GM12878 (cell line): ENCODE measurements around the gene GTPBP3. TPM values are rescaled to one million over a fixed set of nuclear protein-coding genes. Genes with fewer than 3 reads are reported as not detected.

Experiments
- ATAC-seq: fragments of 200-7000 bp; cut with Tn5 transposase; 3 replicates; pipeline ENCODE4 v1.9.1; 2020; ENCODE audit warnings: mild to moderate bottlenecking, moderate library complexity
- BruUV-seq: library from RNA; stranded (reverse); fragments of 400-500 nt; replicated peaks from 2 replicates; lab custom pipeline; 2021; lab: Mats Ljungman, UMichigan
- CTCF ChIA-PET: fragments of 300-600 bp; sonication (Branson Sonifier 250); formaldehyde crosslinking; extraction: SDS; loops from one replicate; lab custom pipeline; 2021; ENCODE audit warnings: inconsistent platforms; lab: Yijun Ruan, JAX
- POLR2A ChIA-PET: fragments of 350-600 bp; formaldehyde crosslinking; extraction: SDS; loops from one replicate; lab custom pipeline; 2021; ENCODE audit warnings: inconsistent platforms; lab: Charles Lee
- RAD21 ChIA-PET: fragments of 300-600 bp; sonication (Branson Sonifier 250); formaldehyde crosslinking; loops from one replicate; lab custom pipeline; 2023; ENCODE audit warnings: antibody characterized with exemption; ENCODE audit not compliant: unreplicated experiment; lab: Charles Lee
- SMC1A ChIA-PET: fragments of 300-600 bp; sonication (Branson Sonifier 250); formaldehyde crosslinking; loops from one replicate; lab custom pipeline; 2023; ENCODE audit not compliant: unreplicated experiment, uncharacterized antibody; lab: Charles Lee
- DNase-seq: peaks from one replicate; pipeline ENCODE4 v3.0.0-alpha.2; 2011; ENCODE audit warnings: low read depth, low spot score
- FAIRE-seq: peaks from 3 replicates; lab custom pipeline; 2011; peaks lifted over from hg19 to GRCh38; lab: Jason Lieb, UNC
- H2AFZ ChIP-seq: 2 replicates; pipeline ENCODE4 v1.6.0; 2011; ENCODE audit warnings: low read depth, low read length, control low read depth; ENCODE audit not compliant: control insufficient read depth
- H3K27ac ChIP-seq: 2 replicates; pipeline ENCODE4 v1.5.1; 2011; ENCODE audit warnings: control low read depth; ENCODE audit not compliant: control insufficient read depth, insufficient read depth
- H3K27me3 ChIP-seq, 2 experiments: replicated peaks in 1 of 2; 2 replicates each; pipeline versions ENCODE4 v1.6.0 to v1.6.1; 2011; ENCODE audit warnings: low read length in 1 of 2; ENCODE audit not compliant: control insufficient read depth in 2 of 2, insufficient read depth in 2 of 2
- H3K36me3 ChIP-seq, 2 experiments: 2 replicates each; pipeline ENCODE4 v1.5.1; 2011; ENCODE audit warnings: low read length in 1 of 2; ENCODE audit not compliant: control insufficient read depth in 2 of 2, insufficient read depth in 2 of 2
- H3K4me1 ChIP-seq: 2 replicates; pipeline ENCODE4 v1.6.1; 2011; ENCODE audit warnings: mild to moderate bottlenecking, low read length, moderate library complexity, mixed read lengths; ENCODE audit not compliant: control insufficient read depth, insufficient read depth
- H3K4me2 ChIP-seq: 2 replicates; pipeline ENCODE4 v1.6.0; 2011; ENCODE audit warnings: control low read depth; ENCODE audit not compliant: control insufficient read depth, insufficient read depth
- H3K4me3 ChIP-seq: fragments of 200-600 bp; sonication (generic); 2 replicates; pipeline ENCODE4 v1.5.1; 2016
- H3K79me2 ChIP-seq: 2 replicates; pipeline ENCODE4 v1.6.0; 2011; ENCODE audit warnings: low read length; ENCODE audit not compliant: control insufficient read depth, insufficient read depth
- H3K9ac ChIP-seq: 2 replicates; pipeline ENCODE4 v1.8.0; 2011; ENCODE audit warnings: low read length, control low read depth, mixed read lengths; ENCODE audit not compliant: control insufficient read depth, insufficient read depth
- H3K9me3 ChIP-seq: replicated peaks from 3 replicates; pipeline ENCODE4 v1.5.1; 2011; ENCODE audit warnings: mild to moderate bottlenecking, low read length; ENCODE audit not compliant: control insufficient read depth, insufficient read depth
- H4K20me1 ChIP-seq: 2 replicates; pipeline ENCODE4 v1.6.0; 2011; ENCODE audit not compliant: control insufficient read depth, insufficient read depth
- BCLAF1 ChIP-seq: fragments of 450-650 bp; IDR thresholded peaks from 2 replicates; pipeline ENCODE4 v1.6.1; 2017; ENCODE audit warnings: antibody characterized with exemption, mild to moderate bottlenecking, moderate library complexity
- CBX3 ChIP-seq: fragments of 200-600 bp; sonication (generic); IDR thresholded peaks from 2 replicates; pipeline ENCODE4 v1.6.1; 2016; ENCODE audit warnings: low read depth, borderline replicate concordance
- CUX1 ChIP-seq: IDR thresholded peaks from 2 replicates; pipeline ENCODE4 v1.6.1; 2012; ENCODE audit warnings: improper control_type of control experiment, low read depth, low read length; ENCODE audit not compliant: insufficient replicate concordance
- HDAC2 ChIP-seq: fragments of 200-600 bp; sonication (generic); IDR thresholded peaks from 2 replicates; pipeline ENCODE4 v1.6.1; 2017
- MLLT1 ChIP-seq: fragments of 450-650 bp; IDR thresholded peaks from 2 replicates; pipeline ENCODE4 v1.6.1; 2016; ENCODE audit warnings: mild to moderate bottlenecking
- NR2C1 ChIP-seq: fragments of 450-650 bp; IDR thresholded peaks from 2 replicates; pipeline ENCODE4 v1.6.1; 2017; ENCODE audit warnings: antibody characterized with exemption, mild to moderate bottlenecking, moderate library complexity
- PAX8 ChIP-seq: fragments of 450-650 bp; IDR thresholded peaks from 2 replicates; pipeline ENCODE4 v1.6.1; 2017; ENCODE audit warnings: mild to moderate bottlenecking, moderate library complexity
- POLR2AphosphoS2 ChIP-seq: IDR thresholded peaks from 2 replicates; pipeline ENCODE4 v1.6.1; 2011; ENCODE audit warnings: low read depth, mild to moderate bottlenecking, low read length, improper control_type of control experiment, moderate library complexity
- RCOR1 ChIP-seq: conservative IDR thresholded peaks from 2 replicates; pipeline ENCODE4 v1.6.1; 2012; ENCODE audit warnings: low read depth, low read length, improper control_type of control experiment
- SUZ12 ChIP-seq: fragments of 200-600 bp; sonication (generic); IDR thresholded peaks from one replicate; pipeline ENCODE4 v1.6.1; 2018; ENCODE audit warnings: antibody characterized with exemption, mild to moderate bottlenecking; ENCODE audit not compliant: unreplicated experiment
- ZNF622 ChIP-seq: fragments of 450-650 bp; IDR thresholded peaks from 2 replicates; pipeline ENCODE4 v1.6.1; 2017; ENCODE audit warnings: mild to moderate bottlenecking, inconsistent platforms
- WGBS: methylation state at CpG from one replicate; pipeline ENCODE4 v1.1.6; 2016; ENCODE audit warnings: low lambda C conversion rate; ENCODE audit not compliant: insufficient replicate concordance, insufficient coverage; ENCODE audit errors: missing lambda C conversion rate; 5-methylcytosine and 5-hydroxymethylcytosine counted together
- in situ Hi-C: fragments of 300-500 bp; cut with MboI; formaldehyde crosslinking; loops from 9 replicates; pipeline ENCODE4 v1.14.3; 2018; ENCODE audit warnings: mixed read lengths
- intact Hi-C: fragments of 100-400 bp; cut with micrococcal nuclease; formaldehyde crosslinking; loops from one replicate; pipeline ENCODE4 v1.14.2; 2022; ENCODE audit not compliant: unreplicated experiment
- polyA plus RNA-seq, 11 experiments: library from polyadenylated mRNA; depleted of rRNA in 4 of 11; unstranded in 6 of 11; stranded (reverse) in 5 of 11; fragments of >200 nt; fragmentation: Nextera tagmentation in 4 of 11; fragmentation: Illumina TruSeq in 1 of 11; extraction: Ambion mirVana in 4 of 11; extraction: Trizol in 1 of 11; gene quantifications; 1 replicate in 1 of 11; 2 replicates in 10 of 11; pipeline versions ENCODE4 v1.2.1 to v1.2.3, GENCODE V29; 2011 to 2016; ENCODE audit warnings: inconsistent platforms in 2 of 11, missing spikeins in 2 of 11, low read depth in 1 of 11
- total RNA-seq, 4 experiments: library from RNA; depleted of rRNA in 3 of 4; stranded (reverse); fragments of >200 nt in 3 of 4; fragmentation: Illumina TruSeq in 1 of 4; extraction: Trizol in 1 of 4; gene quantifications; 2 replicates each; pipeline versions ENCODE4 v1.2.1 to v1.2.3, GENCODE V29; 2013 to 2021

GTPBP3 gene
- total and polyA plus RNA-seq, 10 of the 15 experiments (the other 5 are each of a cell fraction or from before 2014, with no cell fraction given), result 2.9 to 46.8 (median 15.4) TPM

GRCh38 chr19:17340871-17341357, 3.6 kb downstream of the GTPBP3 start:
- SMC1A ChIA-PET, result no interaction called here
- H3K4me1 ChIP-seq, result peaks cover 9% of the 10 kb centered on the region
- no TSS peak for BruUV-seq
- no peaks in the 10 kb centered on the region; a peak in 2 of 4 replicates for H3K36me3 ChIP-seq
- no peak for FAIRE-seq
- TF ChIP-seq MLLT1, result no peak
- TF ChIP-seq CUX1, result no peak
- TF ChIP-seq POLR2AphosphoS2, result no peak
- no peak for TF ChIP-seq PAX8
- TF ChIP-seq NR2C1, result no peak
- TF ChIP-seq RCOR1, result no peak
- no peak for TF ChIP-seq BCLAF1
- TF ChIP-seq SUZ12, result no peak
- TF ChIP-seq HDAC2, result no peak
- TF ChIP-seq ZNF622, result no peak
- TF ChIP-seq CBX3, result no peak
- in situ Hi-C loops (no loop called here), intact Hi-C loops (no loop called here)
- no peak for DNase-seq
- no peaks in the 10 kb centered on the region for H3K27me3 ChIP-seq
- no peak overlapping the region for H3K27ac ChIP-seq
- CTCF ChIA-PET, result no interaction called here
- H3K9me3 ChIP-seq, result no peaks in the 10 kb centered on the region
- WGBS, result 85% methylated on average over 14 of the region's 17 CpGs
- H3K9ac ChIP-seq, result no peak overlapping the region
- H3K4me2 ChIP-seq, result no peak overlapping the region
- H4K20me1 ChIP-seq, result no peaks in the 10 kb centered on the region
- POLR2A ChIA-PET, result no interaction called here
- no peak overlapping the region for H2AFZ ChIP-seq
- RAD21 ChIA-PET, result no interaction called here
- H3K4me3 ChIP-seq, result no peak overlapping the region
- no peak for ATAC-seq
- peaks cover 6% of the 10 kb centered on the region for H3K79me2 ChIP-seq
